Measurements from ENCODE around the gene PLA2G4A.

GRCh38 chr1:186845576-186846210, 16.9 kb downstream of the PLA2G4A start:
- no peak for TF ChIP-seq POLR2A (IDR thresholded peaks at IDR 0.05; ENCODE audit: low read length)
- TF ChIP-seq GATA1 (IDR thresholded peaks at IDR 0.05; ENCODE audit: low read depth, low read length) = no peak

Data from erythroblast (primary cell).